Measurements from ENCODE around the gene CIITA. TPM values are rescaled to one million over a fixed set of nuclear protein-coding genes. Genes with fewer than 3 reads are reported as not detected.

CIITA gene
- total and polyA plus RNA-seq, 2 experiments from 2014 or later: 0.09 TPM; not detected in 1

- no peaks in the 10 kb centered on the region for H3F3A ChIP-seq (ENCODE audit: insufficient read depth)
- H4K20me1 ChIP-seq (ENCODE audit: insufficient read depth): no peaks in the 10 kb centered on the region
- H3K4me3 ChIP-seq: no peak overlapping the region
- H3K9me3 ChIP-seq (ENCODE audit: low read depth): no peaks in the 10 kb centered on the region
- DNase-seq: no peak
- no peak overlapping the region for H2AFZ ChIP-seq
- in situ Hi-C loops (cut with MboI): no loop called here
- H3K9ac ChIP-seq: no peak overlapping the region
- no peak overlapping the region for H3K27ac ChIP-seq
- 50 to 52% methylated on average over 16 of the region's 16 CpGs for WGBS, 2 experiments (ENCODE audit: low coverage in 1 of 2, low lambda C conversion rate in 2 of 2, missing lambda C conversion rate in 2 of 2)
- no peaks in the 10 kb centered on the region for H3K9me2 ChIP-seq (ENCODE audit: insufficient read depth)
- H3K4me2 ChIP-seq (ENCODE audit: unreplicated experiment): no peak overlapping the region
- peaks cover 48% of the 10 kb centered on the region for H3K27me3 ChIP-seq (replicated peaks; ENCODE audit: insufficient read depth)
- no peak for TF ChIP-seq EZH2 (IDR thresholded peaks at IDR 0.05; ENCODE audit: insufficient read depth, poor library complexity, severe bottlenecking)
- TF ChIP-seq EZH2phosphoT487 (IDR thresholded peaks at IDR 0.05; ENCODE audit: insufficient read depth, low read depth): no peak
- no peaks in the 10 kb centered on the region for H3K79me2 ChIP-seq (ENCODE audit: insufficient read depth)
- H3K4me1 ChIP-seq (ENCODE audit: insufficient read depth): no peaks in the 10 kb centered on the region
- H3K36me3 ChIP-seq (ENCODE audit: low read depth): no peaks in the 10 kb centered on the region
These were observed 36.3 kb upstream of the CIITA start for GRCh38 chr16:10840703-10841102.

- Histone ChIP-seq H2AFZ (no peak overlapping the region), H3K4me3 (no peak overlapping the region), H3K36me3 (ENCODE audit: low read depth) (no peaks in the 10 kb centered on the region), H3K9me3 (ENCODE audit: low read depth) (no peaks in the 10 kb centered on the region), H3F3A (ENCODE audit: insufficient read depth) (no peaks in the 10 kb centered on the region), H3K9ac (no peak overlapping the region), H3K4me1 (ENCODE audit: insufficient read depth) (no peaks in the 10 kb centered on the region), H3K27me3 (replicated peaks; ENCODE audit: insufficient read depth) (peaks cover 26% of the 10 kb centered on the region; the same call in 1 of the 2 replicates), H3K27ac (no peak overlapping the region), H3K4me2 (ENCODE audit: unreplicated experiment) (no peak overlapping the region), H3K9me2 (ENCODE audit: insufficient read depth) (no peaks in the 10 kb centered on the region), H3K79me2 (ENCODE audit: insufficient read depth) (no peaks in the 10 kb centered on the region), H4K20me1 (ENCODE audit: insufficient read depth) (no peaks in the 10 kb centered on the region)
- TF ChIP-seq EZH2phosphoT487 (IDR thresholded peaks at IDR 0.05; ENCODE audit: insufficient read depth, low read depth) (no peak), EZH2 (IDR thresholded peaks at IDR 0.05; ENCODE audit: insufficient read depth, poor library complexity, severe bottlenecking) (no peak)
- 71% methylated on average over 14 of the region's 14 CpGs for WGBS, 2 experiments (ENCODE audit: low coverage in 1 of 2, low lambda C conversion rate in 2 of 2, missing lambda C conversion rate in 2 of 2)
- DNase-seq: no peak
- in situ Hi-C loops (cut with MboI): no loop called here
These were observed 30.6 kb upstream of the CIITA start for GRCh38 chr16:10846213-10846998.

- Histone ChIP-seq H3K27ac (no peak overlapping the region), H3K4me2 (ENCODE audit: unreplicated experiment) (no peak overlapping the region), H3K4me3 (no peak overlapping the region), H3K9me2 (ENCODE audit: insufficient read depth) (no peaks in the 10 kb centered on the region), H2AFZ (no peak overlapping the region), H3K9me3 (ENCODE audit: low read depth) (no peaks in the 10 kb centered on the region), H3K27me3 (replicated peaks; ENCODE audit: insufficient read depth) (peaks cover 20% of the 10 kb centered on the region; the same call in 1 of the 2 replicates), H3F3A (ENCODE audit: insufficient read depth) (no peaks in the 10 kb centered on the region), H4K20me1 (ENCODE audit: insufficient read depth) (no peaks in the 10 kb centered on the region), H3K36me3 (ENCODE audit: low read depth) (no peaks in the 10 kb centered on the region), H3K9ac (no peak overlapping the region), H3K4me1 (ENCODE audit: insufficient read depth) (no peaks in the 10 kb centered on the region), H3K79me2 (ENCODE audit: insufficient read depth) (no peaks in the 10 kb centered on the region)
- DNase-seq: no peak
- no peak for TF ChIP-seq EZH2phosphoT487 (IDR thresholded peaks at IDR 0.05; ENCODE audit: insufficient read depth, low read depth)
- no peak for TF ChIP-seq EZH2 (IDR thresholded peaks at IDR 0.05; ENCODE audit: insufficient read depth, poor library complexity, severe bottlenecking)
- in situ Hi-C loops (cut with MboI): no loop called here
- WGBS, 2 experiments (ENCODE audit: low coverage in 1 of 2, low lambda C conversion rate in 2 of 2, missing lambda C conversion rate in 2 of 2): 29 to 33% methylated on average over 2 of the region's 2 CpGs
These were observed 29.8 kb upstream of the CIITA start for GRCh38 chr16:10847176-10847575.

- Histone ChIP-seq H3K9me3 (ENCODE audit: low read depth) (no peaks in the 10 kb centered on the region), H3K27me3 (replicated peaks; ENCODE audit: insufficient read depth) (peaks cover 17% of the 10 kb centered on the region; the same call in 1 of the 2 replicates), H3K9ac (no peak overlapping the region), H3K9me2 (ENCODE audit: insufficient read depth) (no peaks in the 10 kb centered on the region), H3K27ac (no peak overlapping the region), H3K79me2 (ENCODE audit: insufficient read depth) (no peaks in the 10 kb centered on the region), H2AFZ (no peak overlapping the region), H3K4me2 (ENCODE audit: unreplicated experiment) (no peak overlapping the region), H4K20me1 (ENCODE audit: insufficient read depth) (no peaks in the 10 kb centered on the region), H3K4me3 (no peak overlapping the region), H3K4me1 (ENCODE audit: insufficient read depth) (no peaks in the 10 kb centered on the region), H3F3A (ENCODE audit: insufficient read depth) (no peaks in the 10 kb centered on the region), H3K36me3 (ENCODE audit: low read depth) (no peaks in the 10 kb centered on the region)
- in situ Hi-C loops (cut with MboI): no loop called here
- 33 to 38% methylated on average over 7 of the region's 7 CpGs for WGBS, 2 experiments (ENCODE audit: low coverage in 1 of 2, low lambda C conversion rate in 2 of 2, missing lambda C conversion rate in 2 of 2)
- no peak for DNase-seq
- TF ChIP-seq EZH2phosphoT487 (IDR thresholded peaks at IDR 0.05; ENCODE audit: insufficient read depth, low read depth): no peak
- no peak for TF ChIP-seq EZH2 (IDR thresholded peaks at IDR 0.05; ENCODE audit: insufficient read depth, poor library complexity, severe bottlenecking)
These were observed 27.1 kb upstream of the CIITA start for GRCh38 chr16:10849736-10850477.

Data from GM23248 (cell line).